Measurements from ENCODE around the gene BCAS1. TPM values are rescaled to one million over a fixed set of nuclear protein-coding genes. Genes with fewer than 3 reads are reported as not detected.

BCAS1 gene
- total RNA-seq, 5 donors from 2014 or later (not counting 1 experiment from before 2014, with no cell fraction given): 0.26 to 0.76 (median 0.51) TPM; not detected in 1

- no peaks in the 10 kb centered on the region for H3K4me1 Mint-ChIP-seq
- H3K9me3 Mint-ChIP-seq: peaks cover 0 to 3% (median 3%) of the 10 kb centered on the region in 3 donors
- ChIA-PET CTCF (no interaction called here), POLR2A (no interaction called here)
- no peak for DNase-seq
- Histone ChIP-seq H3K27me3 (replicated peaks in 1 of 2; ENCODE audit: control insufficient read depth in 2 of 2, extremely low read depth in 1 of 2, insufficient read depth in 2 of 2, low read length in 1 of 2) (peaks cover 0 to 10% of the 10 kb centered on the region in 2 experiments), H3K36me3 (ENCODE audit: control insufficient read depth in 2 of 2, extremely low read depth in 1 of 2, insufficient read depth in 1 of 2, low read length in 1 of 2) (no peaks in the 10 kb centered on the region), H3K4me3 (ENCODE audit: control insufficient read depth in 1 of 2, extremely low read depth in 1 of 2, low read length in 1 of 2) (no peak overlapping the region), H3K27ac (ENCODE audit: low read length) (no peak overlapping the region), H3K9me3 (no peaks in the 10 kb centered on the region), H3K4me1 (ENCODE audit: control insufficient read depth in 1 of 2, extremely low read depth in 1 of 2, insufficient read depth in 2 of 2, low read length in 2 of 2) (no peaks in the 10 kb centered on the region)
- 78% methylated on average over 2 of the region's 2 CpGs for WGBS (ENCODE audit: insufficient coverage)
- no peak overlapping the region for H3K4me3 Mint-ChIP-seq
- no peak overlapping the region for H3K27ac Mint-ChIP-seq
- ATAC-seq (replicated peaks in 1 of 4): no peak
- peaks cover 13% of the 10 kb centered on the region in 2 donors for H3K27me3 Mint-ChIP-seq
- no peaks in the 10 kb centered on the region for H3K36me3 Mint-ChIP-seq
Observed at GRCh38 chr20:54114109-54114508, 43.7 kb upstream of the BCAS1 start.

DNA sequence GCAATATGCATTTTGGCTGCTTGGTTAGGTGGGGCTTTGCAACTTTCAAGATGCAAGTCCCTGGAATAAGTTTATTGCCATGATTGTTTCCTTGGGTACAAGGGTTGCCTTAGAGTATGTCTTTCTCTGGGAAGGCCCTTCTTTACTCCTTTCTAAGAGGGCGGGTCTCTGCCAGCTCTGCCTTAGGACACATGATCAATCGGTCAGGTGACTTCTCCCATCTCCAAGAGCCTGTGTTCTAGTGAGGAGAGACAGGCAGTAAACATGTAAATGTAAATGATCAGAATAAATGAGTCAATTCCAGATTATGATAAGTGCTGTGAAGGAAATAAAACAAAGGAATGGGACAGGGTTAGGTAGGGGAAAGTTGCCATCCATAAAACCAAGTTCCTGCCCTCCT is 43.2 kb upstream of the BCAS1 start:
- no peak overlapping the region for H3K27ac Mint-ChIP-seq
- WGBS (ENCODE audit: insufficient coverage): no CpG with 5 or more reads among the region's 2 CpGs
- H3K36me3 Mint-ChIP-seq: no peaks in the 10 kb centered on the region
- peaks cover 13% of the 10 kb centered on the region in 2 donors for H3K27me3 Mint-ChIP-seq
- ATAC-seq (replicated peaks in 1 of 4): no peak
- H3K4me1 Mint-ChIP-seq: no peaks in the 10 kb centered on the region
- Histone ChIP-seq H3K27ac (ENCODE audit: low read length) (no peak overlapping the region), H3K4me3 (ENCODE audit: control insufficient read depth in 1 of 2, extremely low read depth in 1 of 2, low read length in 1 of 2) (no peak overlapping the region), H3K36me3 (ENCODE audit: control insufficient read depth in 2 of 2, extremely low read depth in 1 of 2, insufficient read depth in 1 of 2, low read length in 1 of 2) (no peaks in the 10 kb centered on the region), H3K4me1 (ENCODE audit: control insufficient read depth in 1 of 2, extremely low read depth in 1 of 2, insufficient read depth in 2 of 2, low read length in 2 of 2) (no peaks in the 10 kb centered on the region), H3K27me3 (replicated peaks in 1 of 2; ENCODE audit: control insufficient read depth in 2 of 2, extremely low read depth in 1 of 2, insufficient read depth in 2 of 2, low read length in 1 of 2) (peaks cover 0 to 10% of the 10 kb centered on the region in 2 experiments), H3K9me3 (no peaks in the 10 kb centered on the region)
- H3K9me3 Mint-ChIP-seq: peaks cover 0 to 3% (median 3%) of the 10 kb centered on the region in 3 donors
- DNase-seq: no peak
- ChIA-PET POLR2A (no interaction called here), CTCF (no interaction called here)
- no peak overlapping the region for H3K4me3 Mint-ChIP-seq

DNA sequence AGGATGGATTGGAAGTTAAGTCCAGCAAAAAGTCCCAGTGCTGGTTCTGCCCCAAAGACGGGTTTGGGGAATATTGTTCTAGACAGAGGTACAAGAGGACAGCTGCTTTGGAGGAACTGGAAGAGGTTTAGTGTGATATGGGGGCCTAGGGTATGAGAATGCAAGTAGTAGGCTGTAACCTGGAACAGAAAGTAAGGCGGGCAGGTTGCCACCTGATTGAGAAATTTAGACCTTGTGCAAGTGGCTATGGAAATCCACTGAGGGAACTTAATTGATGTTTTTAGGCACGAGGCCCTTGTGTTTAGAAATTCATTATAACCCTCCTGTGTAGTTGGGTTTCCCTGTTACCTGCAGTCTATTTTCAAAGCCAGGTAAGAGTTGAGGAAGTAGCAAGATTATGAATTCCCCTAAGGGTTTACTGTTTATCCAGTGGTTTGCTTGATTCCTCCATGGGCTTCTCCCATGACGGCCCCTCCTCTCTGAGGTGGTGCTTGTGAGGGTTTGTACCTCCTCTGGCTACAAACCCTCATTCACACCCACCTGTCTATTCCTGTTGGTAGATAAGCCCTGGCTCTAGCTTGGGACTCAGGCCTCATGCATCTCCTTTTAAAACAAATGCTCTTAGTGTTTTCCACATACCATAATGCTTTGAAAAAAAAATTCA is 42.0 kb upstream of the BCAS1 start:
- Mint-ChIP-seq H3K36me3 (no peaks in the 10 kb centered on the region), H3K4me3 (no peak overlapping the region), H3K27ac (no peak overlapping the region), H3K27me3 (peaks cover 13 to 16% of the 10 kb centered on the region in 2 donors), H3K4me1 (no peaks in the 10 kb centered on the region), H3K9me3 (peaks cover 0 to 3% (median 3%) of the 10 kb centered on the region in 3 donors)
- no CpG with 5 or more reads among the region's 4 CpGs for WGBS (ENCODE audit: insufficient coverage)
- ATAC-seq (replicated peaks in 1 of 4) (no peak), DNase-seq (no peak)
- ChIA-PET POLR2A (no interaction called here), CTCF (no interaction called here)
- no peaks in the 10 kb centered on the region for H3K36me3 ChIP-seq (ENCODE audit: control insufficient read depth in 2 of 2, extremely low read depth in 1 of 2, insufficient read depth in 1 of 2, low read length in 1 of 2)
- no peaks in the 10 kb centered on the region for H3K9me3 ChIP-seq
- no peak overlapping the region for H3K4me3 ChIP-seq (ENCODE audit: control insufficient read depth in 1 of 2, extremely low read depth in 1 of 2, low read length in 1 of 2)
- H3K27me3 ChIP-seq (replicated peaks in 1 of 2; ENCODE audit: control insufficient read depth in 2 of 2, extremely low read depth in 1 of 2, insufficient read depth in 2 of 2, low read length in 1 of 2): peaks cover 0 to 10% of the 10 kb centered on the region in 2 experiments
- H3K4me1 ChIP-seq (ENCODE audit: control insufficient read depth in 1 of 2, extremely low read depth in 1 of 2, insufficient read depth in 2 of 2, low read length in 2 of 2): no peaks in the 10 kb centered on the region
- no peak overlapping the region for H3K27ac ChIP-seq (ENCODE audit: low read length)

- H3K36me3 Mint-ChIP-seq: no peaks in the 10 kb centered on the region
- H3K27me3 Mint-ChIP-seq: peaks cover 16% of the 10 kb centered on the region in 2 donors
- ChIA-PET CTCF (no interaction called here), POLR2A (no interaction called here)
- H3K4me3 Mint-ChIP-seq: no peak overlapping the region
- WGBS (ENCODE audit: insufficient coverage): no CpG with 5 or more reads among the region's 2 CpGs
- no peaks in the 10 kb centered on the region for H3K9me3 ChIP-seq
- peaks cover 0 to 10% of the 10 kb centered on the region in 2 experiments for H3K27me3 ChIP-seq (replicated peaks in 1 of 2; ENCODE audit: control insufficient read depth in 2 of 2, extremely low read depth in 1 of 2, insufficient read depth in 2 of 2, low read length in 1 of 2)
- no peak overlapping the region for H3K27ac ChIP-seq (ENCODE audit: low read length)
- H3K36me3 ChIP-seq (ENCODE audit: control insufficient read depth in 2 of 2, extremely low read depth in 1 of 2, insufficient read depth in 1 of 2, low read length in 1 of 2): no peaks in the 10 kb centered on the region
- no peaks in the 10 kb centered on the region for H3K4me1 Mint-ChIP-seq
- H3K9me3 Mint-ChIP-seq: peaks cover 0 to 3% (median 3%) of the 10 kb centered on the region in 3 donors
- H3K4me1 ChIP-seq (ENCODE audit: control insufficient read depth in 1 of 2, extremely low read depth in 1 of 2, insufficient read depth in 2 of 2, low read length in 2 of 2): no peaks in the 10 kb centered on the region
- H3K4me3 ChIP-seq (ENCODE audit: control insufficient read depth in 1 of 2, extremely low read depth in 1 of 2, low read length in 1 of 2): no peak overlapping the region
- H3K27ac Mint-ChIP-seq: no peak overlapping the region
- DNase-seq (no peak), ATAC-seq (replicated peaks in 1 of 4) (no peak)
Observed at GRCh38 chr20:54111460-54111859, 41.1 kb upstream of the BCAS1 start.

GRCh38 chr20:54110457-54110856 is 40.1 kb upstream of the BCAS1 start:
- DNase-seq: no peak
- H3K4me3 Mint-ChIP-seq: no peak overlapping the region
- no peak for ATAC-seq (replicated peaks in 1 of 4)
- no peak overlapping the region for H3K27ac Mint-ChIP-seq
- Histone ChIP-seq H3K4me1 (ENCODE audit: control insufficient read depth in 1 of 2, extremely low read depth in 1 of 2, insufficient read depth in 2 of 2, low read length in 2 of 2) (no peaks in the 10 kb centered on the region), H3K9me3 (no peaks in the 10 kb centered on the region), H3K27ac (ENCODE audit: low read length) (no peak overlapping the region), H3K27me3 (replicated peaks in 1 of 2; ENCODE audit: control insufficient read depth in 2 of 2, extremely low read depth in 1 of 2, insufficient read depth in 2 of 2, low read length in 1 of 2) (peaks cover 2 to 10% of the 10 kb centered on the region in 2 experiments), H3K36me3 (ENCODE audit: control insufficient read depth in 2 of 2, extremely low read depth in 1 of 2, insufficient read depth in 1 of 2, low read length in 1 of 2) (no peaks in the 10 kb centered on the region), H3K4me3 (ENCODE audit: control insufficient read depth in 1 of 2, extremely low read depth in 1 of 2, low read length in 1 of 2) (no peak overlapping the region)
- POLR2A ChIA-PET: no interaction called here
- no peaks in the 10 kb centered on the region for H3K36me3 Mint-ChIP-seq
- peaks cover 0 to 3% (median 3%) of the 10 kb centered on the region in 3 donors for H3K9me3 Mint-ChIP-seq
- peaks cover 16% of the 10 kb centered on the region in 2 donors for H3K27me3 Mint-ChIP-seq
- no peaks in the 10 kb centered on the region for H3K4me1 Mint-ChIP-seq
- CTCF ChIA-PET: no interaction called here
- 80% methylated on average over 1 of the region's 3 CpGs for whole genome bisulfite sequencing (ENCODE audit: insufficient coverage)

DNA sequence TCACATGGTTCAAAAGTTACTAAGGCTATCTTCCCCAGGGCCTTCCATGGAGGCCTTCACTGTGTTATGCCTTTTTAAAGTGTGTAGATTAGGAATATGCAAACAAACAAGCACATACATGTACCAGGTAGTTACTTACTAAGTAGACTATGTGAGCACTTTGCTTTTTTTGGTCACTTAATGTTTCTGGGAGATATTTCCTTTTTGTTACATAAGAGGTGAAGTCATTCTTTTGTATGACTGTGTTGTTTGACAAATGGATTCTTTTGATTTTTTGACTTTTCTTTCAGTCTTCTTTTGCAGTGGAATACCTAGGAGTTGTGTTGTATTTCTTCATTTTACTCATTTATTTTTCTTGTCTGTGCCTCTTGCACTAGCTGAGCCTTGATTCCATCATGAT is 39.6 kb upstream of the BCAS1 start:
- Histone ChIP-seq H3K27ac (ENCODE audit: low read length) (no peak overlapping the region), H3K36me3 (ENCODE audit: control insufficient read depth in 2 of 2, extremely low read depth in 1 of 2, insufficient read depth in 1 of 2, low read length in 1 of 2) (no peaks in the 10 kb centered on the region), H3K4me1 (ENCODE audit: control insufficient read depth in 1 of 2, extremely low read depth in 1 of 2, insufficient read depth in 2 of 2, low read length in 2 of 2) (no peaks in the 10 kb centered on the region), H3K9me3 (no peaks in the 10 kb centered on the region), H3K4me3 (ENCODE audit: control insufficient read depth in 1 of 2, extremely low read depth in 1 of 2, low read length in 1 of 2) (no peak overlapping the region), H3K27me3 (replicated peaks in 1 of 2; ENCODE audit: control insufficient read depth in 2 of 2, extremely low read depth in 1 of 2, insufficient read depth in 2 of 2, low read length in 1 of 2) (peaks cover 2 to 8% of the 10 kb centered on the region in 2 experiments)
- ChIA-PET CTCF (interaction anchor here in 1 of 2 donors (0.6 kb wide), 1 partner anchor 14 kb away, joined by 3 read pairs; no protein-coding TSS in a partner anchor), POLR2A (no interaction called here)
- H3K4me3 Mint-ChIP-seq: no peak overlapping the region
- H3K9me3 Mint-ChIP-seq: peaks cover 0 to 3% (median 3%) of the 10 kb centered on the region in 3 donors
- H3K36me3 Mint-ChIP-seq: no peaks in the 10 kb centered on the region
- no peak for ATAC-seq (replicated peaks in 1 of 4)
- DNase-seq: no peak
- peaks cover 16% of the 10 kb centered on the region in 2 donors for H3K27me3 Mint-ChIP-seq
- H3K27ac Mint-ChIP-seq: no peak overlapping the region
- no peaks in the 10 kb centered on the region for H3K4me1 Mint-ChIP-seq

Data from T-cell (primary cell).